NB4 (cell line): ENCODE results near the gene ATXN7L1.

Source experiments
- CTCF ChIP-seq: IDR thresholded peaks from one replicate; pipeline ENCODE4 v1.5.1; 2012; ENCODE audit warnings: low read depth, low read length
- MYC ChIP-seq: IDR thresholded peaks from 2 replicates; pipeline ENCODE4 v1.6.1; 2011; ENCODE audit warnings: low read depth, low read length
- POLR2A ChIP-seq: IDR thresholded peaks from 2 replicates; pipeline ENCODE4 v1.6.1; 2011; ENCODE audit warnings: mild to moderate bottlenecking; ENCODE audit not compliant: insufficient read length; ENCODE audit errors: extremely low read depth
- TF ChIP-seq, protein P1 (sequence below): IDR thresholded peaks from 2 replicates; pipeline ENCODE4 v1.6.1; 2011; ENCODE audit warnings: low read depth, low read length

- no peak for TF ChIP-seq CTCF
- no peak for TF ChIP-seq POLR2A
- no peak for TF ChIP-seq MYC
- TF ChIP-seq, protein P1, sequence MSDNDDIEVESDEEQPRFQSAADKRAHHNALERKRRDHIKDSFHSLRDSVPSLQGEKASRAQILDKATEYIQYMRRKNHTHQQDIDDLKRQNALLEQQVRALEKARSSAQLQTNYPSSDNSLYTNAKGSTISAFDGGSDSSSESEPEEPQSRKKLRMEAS = no peak
These were observed 69.0 kb downstream of the ATXN7L1 start for GRCh38 chr7:105807448-105807762.
